ENCODE measurements around the gene CCDC191. TPM values are rescaled to one million over a fixed set of nuclear protein-coding genes. Genes with fewer than 3 reads are reported as not detected.

Gene CCDC191
- total RNA-seq, 1 donor from 2014 or later, result 15.6 TPM

- Mint-ChIP-seq H3K27me3 (peaks cover 14% of the 10 kb centered on the region), H3K36me3 (ENCODE audit: insufficient read depth) (no peaks in the 10 kb centered on the region), H3K27ac (no peak overlapping the region), H3K9me3 (ENCODE audit: low read depth) (no peaks in the 10 kb centered on the region), H3K4me1 (ENCODE audit: low read depth) (peaks cover 2% of the 10 kb centered on the region), H3K4me3 (ENCODE audit: low read depth) (no peak overlapping the region)
- TF ChIP-seq CTCF (IDR thresholded peaks at IDR 0.05; ENCODE audit: unreplicated experiment), result no peak
- no peak for DNase-seq (ENCODE audit: low spot score, unreplicated experiment)
Observed at GRCh38 chr3:114095796-114096195, 39.5 kb upstream of the CCDC191 start.

- H3K4me1 Mint-ChIP-seq (ENCODE audit: low read depth), result peaks cover 2% of the 10 kb centered on the region
- peaks cover 14% of the 10 kb centered on the region for H3K27me3 Mint-ChIP-seq
- H3K27ac Mint-ChIP-seq, result no peak overlapping the region
- no peaks in the 10 kb centered on the region for H3K9me3 Mint-ChIP-seq (ENCODE audit: low read depth)
- no peak overlapping the region for H3K4me3 Mint-ChIP-seq (ENCODE audit: low read depth)
- TF ChIP-seq CTCF (IDR thresholded peaks at IDR 0.05; ENCODE audit: unreplicated experiment), result no peak
- DNase-seq (ENCODE audit: low spot score, unreplicated experiment), result no peak
- H3K36me3 Mint-ChIP-seq (ENCODE audit: insufficient read depth), result no peaks in the 10 kb centered on the region
Observed at GRCh38 chr3:114093596-114093995, 37.3 kb upstream of the CCDC191 start.

- H3K36me3 Mint-ChIP-seq (ENCODE audit: insufficient read depth), result no peaks in the 10 kb centered on the region
- peaks cover 2% of the 10 kb centered on the region for H3K4me1 Mint-ChIP-seq (ENCODE audit: low read depth)
- H3K4me3 Mint-ChIP-seq (ENCODE audit: low read depth), result no peak overlapping the region
- no peak overlapping the region for H3K27ac Mint-ChIP-seq
- no peaks in the 10 kb centered on the region for H3K9me3 Mint-ChIP-seq (ENCODE audit: low read depth)
- DNase-seq (ENCODE audit: low spot score, unreplicated experiment), result no peak
- peaks cover 14% of the 10 kb centered on the region for H3K27me3 Mint-ChIP-seq
- no peak for TF ChIP-seq CTCF (IDR thresholded peaks at IDR 0.05; ENCODE audit: unreplicated experiment)
Observed at GRCh38 chr3:114093016-114093380, 36.7 kb upstream of the CCDC191 start.

- DNase-seq (ENCODE audit: low spot score, unreplicated experiment), result no peak
- Mint-ChIP-seq H3K9me3 (ENCODE audit: low read depth) (no peaks in the 10 kb centered on the region), H3K36me3 (ENCODE audit: insufficient read depth) (peaks cover 4% of the 10 kb centered on the region), H3K4me3 (ENCODE audit: low read depth) (no peak overlapping the region), H3K4me1 (ENCODE audit: low read depth) (peaks cover 2% of the 10 kb centered on the region), H3K27me3 (peaks cover 14% of the 10 kb centered on the region), H3K27ac (no peak overlapping the region)
- no peak for TF ChIP-seq CTCF (IDR thresholded peaks at IDR 0.05; ENCODE audit: unreplicated experiment)
Observed at GRCh38 chr3:114092151-114093015, 36.1 kb upstream of the CCDC191 start.

GRCh38 chr3:114089675-114090074 is 33.3 kb upstream of the CCDC191 start:
- H3K4me1 Mint-ChIP-seq (ENCODE audit: low read depth), result peaks cover 2% of the 10 kb centered on the region
- H3K36me3 Mint-ChIP-seq (ENCODE audit: insufficient read depth), result peaks cover 15% of the 10 kb centered on the region
- TF ChIP-seq CTCF (IDR thresholded peaks at IDR 0.05; ENCODE audit: unreplicated experiment), result no peak
- H3K4me3 Mint-ChIP-seq (ENCODE audit: low read depth), result no peak overlapping the region
- H3K27me3 Mint-ChIP-seq, result peaks cover 14% of the 10 kb centered on the region
- DNase-seq (ENCODE audit: low spot score, unreplicated experiment), result no peak
- no peak overlapping the region for H3K27ac Mint-ChIP-seq
- H3K9me3 Mint-ChIP-seq (ENCODE audit: low read depth), result no peaks in the 10 kb centered on the region
